DMS53 (cell line): ENCODE results near the gene DRGX.

ENCODE experiments used
- DNase-seq: peaks from one replicate; lab custom pipeline; 2025; lab: John Stamatoyannopoulos, UW

Gene DRGX

GRCh38 chr10:49338604-49339003 is 57.3 kb downstream of the DRGX start:
- no peak for DNase-seq

GRCh38 chr10:49335364-49335972 is 60.4 kb downstream of the DRGX start:
- DNase-seq: peak; percentile 14

- no peak for DNase-seq
These were observed 60.9 kb downstream of the DRGX start for GRCh38 chr10:49334964-49335363.

GRCh38 chr10:49333192-49333591 is 62.7 kb downstream of the DRGX start:
- no peak for DNase-seq

DNA sequence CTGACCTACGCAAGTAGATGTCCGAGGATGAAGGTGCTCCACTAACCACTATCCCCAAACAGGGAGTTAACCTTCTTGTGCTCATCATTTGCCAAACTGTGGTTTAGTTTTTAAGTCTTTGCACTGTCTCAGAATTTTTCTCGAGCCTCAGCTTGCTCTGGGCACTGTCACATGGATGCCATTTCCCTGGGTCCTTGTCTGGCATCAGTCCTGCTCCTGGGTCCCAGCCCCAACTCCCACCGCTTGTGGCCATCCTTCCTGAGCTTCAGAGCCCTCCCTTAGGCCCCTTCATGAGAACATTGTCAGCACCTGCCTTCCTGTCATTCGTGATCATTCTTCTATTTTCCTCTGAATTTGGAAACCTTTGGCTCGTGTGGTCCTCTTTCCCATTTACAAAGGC is 63.1 kb downstream of the DRGX start:
- no peak for DNase-seq

GRCh38 chr10:49332333-49332732 is 63.6 kb downstream of the DRGX start:
- no peak for DNase-seq

DNA sequence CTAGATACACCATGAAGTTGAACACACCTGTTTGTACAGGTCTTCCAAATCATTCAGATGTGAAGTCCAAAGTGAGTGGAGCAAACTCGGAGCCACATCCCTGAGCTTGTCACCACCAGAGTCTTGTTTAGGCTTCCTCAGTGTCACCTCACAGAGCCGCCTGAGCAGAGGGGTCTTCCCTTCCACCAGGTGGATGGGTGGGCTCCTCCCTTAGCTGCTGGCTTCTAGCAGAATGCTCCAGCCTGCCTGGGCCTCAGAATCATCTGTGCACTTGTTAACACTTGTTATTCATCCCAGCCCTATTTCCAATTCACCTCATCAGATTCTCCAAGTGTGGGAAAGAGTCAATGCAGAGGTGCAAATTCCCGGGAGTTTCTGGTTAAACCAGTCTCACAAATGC is 64.5 kb downstream of the DRGX start:
- no peak for DNase-seq

- no peak for DNase-seq
These were observed 65.7 kb downstream of the DRGX start for GRCh38 chr10:49330127-49330665.

- DNase-seq: no peak
These were observed 66.8 kb downstream of the DRGX start for GRCh38 chr10:49329146-49329505.

DNA sequence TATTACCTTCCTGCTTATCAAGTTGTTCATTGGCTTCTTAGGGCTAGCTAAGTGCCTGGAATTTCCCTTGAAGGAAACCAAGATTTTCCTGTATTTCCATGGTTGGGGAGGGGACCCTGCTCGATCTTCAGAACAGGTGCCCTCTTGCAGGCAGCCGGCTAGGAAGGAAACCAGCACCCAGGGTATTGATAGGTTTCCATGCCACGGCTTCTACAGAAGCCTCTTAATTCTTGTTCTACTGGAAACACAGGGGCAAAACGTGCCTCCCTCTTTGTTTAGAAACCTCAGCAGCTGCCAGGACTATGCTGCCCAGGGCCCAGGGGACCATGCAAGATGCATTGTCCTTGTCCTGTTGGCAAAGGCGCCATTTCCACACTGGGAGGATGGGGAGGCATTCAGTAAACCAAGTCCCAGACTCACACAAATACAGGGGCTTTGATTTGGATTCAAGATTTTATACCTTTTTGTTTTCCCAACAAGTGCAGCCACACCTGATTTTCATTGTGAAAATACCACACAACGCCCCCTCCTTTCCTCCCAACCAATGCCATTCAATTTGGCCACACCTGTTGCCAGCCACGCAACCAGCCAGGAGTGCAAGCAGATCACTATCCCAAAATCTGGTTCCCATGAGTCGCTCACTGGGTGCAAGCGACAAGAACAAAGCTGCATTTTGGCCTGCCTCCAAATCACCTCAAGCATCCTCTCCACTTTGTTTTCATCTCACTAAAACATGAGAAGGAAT is 67.3 kb downstream of the DRGX start:
- DNase-seq: no peak

DNA sequence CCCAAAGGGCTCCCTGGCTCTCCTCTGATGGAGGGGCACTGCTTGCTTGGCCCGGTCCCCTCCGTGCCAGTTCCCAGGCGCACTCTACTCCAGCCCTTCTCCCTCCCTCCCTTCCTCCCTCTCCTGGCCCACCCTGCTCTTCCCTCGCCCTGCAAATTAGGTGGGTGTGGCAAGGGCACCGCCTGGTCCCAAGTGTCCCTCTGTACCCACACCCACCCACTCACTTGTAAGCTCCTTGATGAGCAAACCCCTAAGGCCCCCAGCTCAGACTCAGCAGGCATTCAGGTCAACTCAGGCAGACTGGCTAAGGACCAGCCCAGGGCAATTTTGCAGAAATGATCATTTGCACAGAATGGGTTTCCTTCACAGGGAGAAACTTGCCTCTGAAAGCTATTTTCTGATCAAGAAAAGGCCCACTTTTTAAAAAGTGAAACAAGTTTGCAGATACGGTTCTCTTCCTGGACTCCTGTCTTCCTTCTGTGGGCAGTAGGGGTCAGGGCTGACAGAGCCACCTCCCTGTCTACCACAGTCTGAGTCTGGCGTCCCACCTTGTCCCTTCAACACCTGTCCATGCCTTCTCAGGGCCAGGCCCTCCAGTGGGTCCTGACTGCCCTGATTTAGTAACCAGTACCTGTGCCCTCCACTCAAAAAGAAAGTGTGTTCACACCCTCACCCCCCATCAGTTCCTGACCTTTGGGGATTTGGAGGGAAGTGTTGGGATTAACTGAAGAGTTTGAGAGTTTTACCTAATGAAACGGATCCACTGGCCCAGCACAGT is 68.7 kb downstream of the DRGX start:
- DNase-seq: no peak

- no peak for DNase-seq
These were observed 69.7 kb downstream of the DRGX start for GRCh38 chr10:49325916-49326783.

DNA sequence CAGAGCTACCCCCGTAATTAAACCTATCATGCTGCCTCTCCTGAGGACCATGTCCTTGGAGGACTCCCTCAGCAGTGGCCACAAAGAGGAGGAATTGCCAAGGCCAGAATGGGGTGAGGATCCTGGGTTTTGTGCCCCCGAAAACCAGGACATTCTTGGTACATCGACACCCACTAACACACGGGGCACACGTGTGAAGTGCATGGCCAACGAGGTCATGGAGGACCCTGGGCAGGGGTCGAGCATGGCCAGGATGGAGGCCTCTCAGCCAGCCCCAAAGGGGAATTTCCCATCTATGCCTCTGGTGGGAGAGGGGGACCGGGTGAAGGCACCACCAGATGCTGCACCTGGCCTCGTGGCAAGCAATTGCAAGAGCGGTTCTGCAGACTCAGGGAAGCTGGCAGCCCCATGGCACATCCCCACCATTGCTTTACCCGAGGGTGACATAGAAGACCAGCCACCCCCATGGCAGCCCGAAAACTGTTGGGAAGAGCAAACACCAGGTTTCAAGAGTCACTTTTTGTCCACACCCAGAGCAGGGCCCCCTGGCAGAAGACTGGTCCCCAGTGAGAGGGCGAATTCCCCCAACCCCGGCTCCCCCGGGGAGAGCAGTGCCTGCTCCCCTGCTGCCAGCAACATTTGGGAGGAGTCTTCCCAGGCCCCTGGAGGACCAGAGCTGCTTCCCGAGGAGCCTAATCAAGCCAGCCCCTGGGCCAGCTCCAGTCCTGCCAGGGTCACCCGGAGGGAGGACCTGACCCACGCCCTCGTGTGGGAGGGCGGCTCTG is 70.6 kb downstream of the DRGX start:
- DNase-seq: no peak

DNA sequence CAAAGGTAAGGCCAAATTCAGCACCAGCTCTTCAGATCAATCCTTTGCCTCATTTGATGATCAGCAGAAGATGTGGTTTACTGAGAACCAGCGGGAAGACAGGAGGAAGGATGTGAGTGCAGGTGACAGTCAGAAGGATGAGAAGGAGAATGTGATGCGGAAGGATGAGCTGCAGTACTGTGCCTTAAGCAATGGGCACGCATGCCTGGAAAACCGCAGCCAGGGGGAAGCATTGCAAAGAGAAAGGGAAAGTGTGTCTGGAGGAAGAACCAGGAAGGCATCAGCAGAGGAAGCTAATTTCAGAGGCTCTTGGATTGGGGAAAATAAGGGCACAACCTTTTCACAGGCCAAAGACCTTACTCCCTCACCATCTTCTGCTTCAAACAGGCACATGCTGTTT is 71.2 kb downstream of the DRGX start:
- DNase-seq: peak; percentile 45

GRCh38 chr10:49323896-49324270 is 72.0 kb downstream of the DRGX start:
- no peak for DNase-seq

- DNase-seq: no peak
These were observed 72.6 kb downstream of the DRGX start for GRCh38 chr10:49323171-49323895.

DNA sequence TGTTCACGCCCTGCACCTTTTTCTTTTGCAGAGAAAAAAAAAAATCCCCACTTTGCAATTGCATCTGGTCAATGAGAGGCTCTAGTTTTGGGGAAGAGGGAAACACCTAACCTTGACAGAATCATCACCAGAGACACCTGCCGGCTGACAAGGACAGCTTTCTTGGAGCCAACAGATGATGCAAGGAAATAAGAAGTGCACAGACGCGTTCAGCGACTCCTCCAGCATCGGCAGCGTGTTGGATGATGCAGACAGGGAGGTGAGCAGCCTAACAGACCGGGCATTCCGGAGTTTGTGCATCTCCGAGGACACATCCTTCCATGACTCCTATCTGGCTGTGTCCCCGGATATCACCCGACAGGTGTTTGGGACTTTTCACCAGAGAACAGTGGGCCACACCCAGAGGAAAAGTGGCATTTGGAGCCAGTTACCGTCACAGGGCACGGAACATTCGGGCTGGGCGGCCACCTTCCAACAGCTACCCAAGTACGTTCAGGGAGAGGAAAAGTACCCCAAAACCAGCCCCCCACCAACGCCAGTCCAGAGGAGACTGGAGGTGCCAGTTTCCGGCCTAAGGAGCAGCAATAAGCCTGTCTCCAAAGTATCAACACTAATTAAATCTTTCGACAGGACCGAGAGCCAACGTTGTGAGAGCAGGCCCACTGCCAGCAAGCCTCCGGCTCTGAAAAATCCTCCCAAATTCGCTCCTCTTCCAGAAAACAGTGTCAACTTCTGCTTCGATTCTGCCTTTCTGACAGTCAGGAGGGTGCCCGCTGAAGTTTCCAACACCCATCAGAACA is 73.3 kb downstream of the DRGX start:
- no peak for DNase-seq

GRCh38 chr10:49321021-49321420 is 74.9 kb downstream of the DRGX start:
- DNase-seq: no peak

- no peak for DNase-seq
These were observed 75.7 kb downstream of the DRGX start for GRCh38 chr10:49320191-49320590.

- no peak for DNase-seq
These were observed 76.7 kb downstream of the DRGX start for GRCh38 chr10:49319206-49319605.
